Right cardiac atrium (tissue), 5 donors: Measurements from ENCODE around the gene PELI1. TPM values are rescaled to one million over a fixed set of nuclear protein-coding genes. Genes with fewer than 3 reads are reported as not detected.
A peak's percentile ranks its signal among the peaks of the same experiment; 100 is the strongest.

Experiments
- ATAC-seq, 2 donors: fragments of 200-7000 bp; cut with Tn5 transposase; one replicate each; pipeline versions ENCODE4 v1.8.0 to v1.9.1; 2020; ENCODE audit warnings: moderate library complexity in 2 of 2, mild to moderate bottlenecking in 1 of 2
- DNase-seq, 3 donors: peaks; one replicate each; pipeline ENCODE4 v3.0.0-alpha.2; 2020
- H3K27ac ChIP-seq: one replicate; pipeline ENCODE4 v1.5.1; 2013; ENCODE audit warnings: mild to moderate bottlenecking, low read length, control low read depth, moderate library complexity
- H3K27me3 ChIP-seq: one replicate; pipeline ENCODE4 v1.6.1; 2013; ENCODE audit not compliant: control insufficient read depth, insufficient read depth
- H3K4me1 ChIP-seq: one replicate; pipeline ENCODE4 v1.6.1; 2013; ENCODE audit warnings: low read length; ENCODE audit not compliant: control insufficient read depth, insufficient read depth
- H3K4me3 ChIP-seq: one replicate; pipeline ENCODE4 v1.5.1; 2013; ENCODE audit warnings: low read length, control low read depth
- H3K9me3 ChIP-seq: one replicate; pipeline ENCODE4 v1.6.1; 2013; ENCODE audit warnings: low read length; ENCODE audit not compliant: control insufficient read depth
- WGBS: extraction: QIAGEN DNeasy Blood & Tissue Kit; methylation state at CpG from one replicate; pipeline ENCODE4 v1.1.7; 2013; 5-methylcytosine and 5-hydroxymethylcytosine counted together
- intact Hi-C, 4 donors: fragments of 100-400 bp; cut with DNase I; formaldehyde crosslinking; loops; one replicate each; pipeline versions ENCODE4 v1.11.0 to v1.14.0; 2022 to 2023
- polyA plus RNA-seq: library from polyadenylated mRNA; stranded (reverse); fragments of 200-250 nt; gene quantifications from one replicate; pipeline ENCODE4 v1.2.3, GENCODE V29; 2013
- total RNA-seq, 4 donors: library from RNA; stranded (reverse); fragmentation: NEBNext Ultra II Directional; extraction: Animal tissue kit (Norgen Biotek cat#: 25700); gene quantifications; one replicate each; pipeline ENCODE4 v1.2.1, GENCODE V29; 2021
- donor health status: healthy with polysubstance abuse.
- donor health status: DM: no; HTN: yes; CAD: no.
- donor health status: DM: no; HTN: no; CAD: no.
- donor health status: DM: no; HTN: yes; CAD: no; lungs with severe emphysema.
- donor health status: DM: yes; HTN: yes; CAD: no.

PELI1 gene
- total and polyA plus RNA-seq, 5 donors = 6.9 to 17.2 (median 12.4) TPM

DNA sequence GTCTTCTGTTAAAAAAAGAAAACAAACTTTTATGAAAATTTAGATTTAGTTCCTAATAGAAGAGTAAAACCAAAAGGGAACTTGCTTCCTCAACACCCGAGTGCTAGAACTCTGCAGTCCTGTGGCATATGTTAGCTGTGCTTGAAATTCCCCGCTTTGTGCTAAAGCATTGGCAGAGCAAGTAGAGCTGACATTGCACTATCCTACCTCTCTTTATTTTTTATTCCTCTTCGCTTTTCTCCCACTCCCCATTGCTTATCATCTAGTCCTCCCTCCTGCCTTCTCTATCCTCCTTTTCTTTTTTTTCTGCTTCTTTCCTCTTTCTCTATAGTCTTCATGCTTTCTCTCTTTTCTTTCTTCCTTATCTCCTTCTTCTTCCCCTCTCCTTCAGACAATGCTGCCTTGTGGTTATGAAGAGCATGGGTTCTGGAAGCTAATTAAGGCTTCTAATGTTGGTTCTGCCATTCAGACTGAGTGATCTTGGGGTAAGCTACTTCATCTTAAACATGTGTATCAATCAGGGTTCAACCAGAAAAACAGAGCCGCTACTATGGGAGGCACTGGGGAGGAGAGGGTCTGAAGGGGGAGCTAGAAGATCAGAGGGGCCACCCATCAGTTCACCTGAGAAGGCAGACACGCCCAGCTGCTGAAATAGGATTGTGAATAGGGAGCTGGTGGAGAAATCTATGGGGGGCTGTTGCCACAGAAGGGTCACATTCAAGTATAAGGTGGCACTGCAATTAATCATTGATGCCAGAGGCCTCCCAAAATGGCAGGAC is 31.4 kb upstream of the PELI1 start:
- Histone ChIP-seq H3K4me3 (no peak overlapping the region), H3K9me3 (no peaks in the 10 kb centered on the region), H3K4me1 (peaks cover 3% of the 10 kb centered on the region), H3K27ac (no peak overlapping the region), H3K27me3 (no peaks in the 10 kb centered on the region)
- intact Hi-C loops = no loop called here
- no peak for DNase-seq
- ATAC-seq = no peak
- 94% methylated on average over 5 of the region's 5 CpGs for WGBS

DNA sequence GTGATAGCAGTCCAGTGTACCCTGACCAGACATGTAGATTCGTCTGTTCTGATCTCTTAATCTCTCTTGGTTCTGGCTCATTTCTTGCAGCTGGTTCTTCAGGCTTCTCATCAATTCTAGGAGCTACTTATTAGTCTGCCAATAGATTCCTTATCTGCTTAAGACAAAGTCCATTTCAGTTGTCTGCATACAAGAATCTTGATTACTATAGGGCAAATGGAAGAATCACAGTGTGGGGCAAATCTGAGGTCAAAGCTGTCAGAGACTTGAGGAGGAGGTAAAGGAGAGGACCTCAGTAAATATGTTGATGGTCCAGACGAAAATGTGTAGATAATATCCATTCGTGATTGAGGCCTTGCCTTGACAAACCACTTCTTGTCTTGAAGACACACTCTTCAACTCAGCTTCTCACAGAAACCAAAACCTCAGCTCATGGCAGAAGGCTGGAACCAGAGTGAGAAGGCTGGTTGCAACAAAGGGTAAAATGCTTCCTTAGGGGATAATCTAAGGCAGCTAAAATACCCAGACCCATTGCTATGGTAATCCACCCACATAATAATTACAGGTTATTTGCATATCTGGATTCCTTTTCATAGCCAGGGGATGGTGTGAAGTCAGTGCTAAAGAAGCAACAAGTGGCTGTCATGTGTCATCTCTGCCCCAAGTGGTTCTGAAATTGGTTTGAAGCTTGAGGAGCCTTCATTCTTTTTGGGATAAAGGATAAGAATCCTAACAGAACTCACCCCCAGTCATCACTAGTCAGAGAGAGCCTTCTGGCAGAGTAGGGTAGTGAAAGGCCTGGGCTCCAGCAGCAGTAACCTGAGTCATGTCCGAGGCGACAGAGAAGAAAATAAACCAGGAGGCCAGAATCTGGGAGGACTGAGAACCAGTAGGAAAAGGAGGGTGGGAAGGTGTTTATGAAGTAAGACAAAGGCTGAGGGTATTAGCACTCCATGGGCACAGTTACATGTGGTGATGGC is 29.2 kb upstream of the PELI1 start:
- no peak overlapping the region for H3K4me3 ChIP-seq
- peaks cover 3% of the 10 kb centered on the region for H3K4me1 ChIP-seq
- DNase-seq (no peak), ATAC-seq (no peak)
- WGBS = 73% methylated on average over 5 of the region's 5 CpGs
- intact Hi-C loops = no loop called here
- no peak overlapping the region for H3K27ac ChIP-seq
- H3K9me3 ChIP-seq = no peaks in the 10 kb centered on the region
- H3K27me3 ChIP-seq = no peaks in the 10 kb centered on the region

DNA sequence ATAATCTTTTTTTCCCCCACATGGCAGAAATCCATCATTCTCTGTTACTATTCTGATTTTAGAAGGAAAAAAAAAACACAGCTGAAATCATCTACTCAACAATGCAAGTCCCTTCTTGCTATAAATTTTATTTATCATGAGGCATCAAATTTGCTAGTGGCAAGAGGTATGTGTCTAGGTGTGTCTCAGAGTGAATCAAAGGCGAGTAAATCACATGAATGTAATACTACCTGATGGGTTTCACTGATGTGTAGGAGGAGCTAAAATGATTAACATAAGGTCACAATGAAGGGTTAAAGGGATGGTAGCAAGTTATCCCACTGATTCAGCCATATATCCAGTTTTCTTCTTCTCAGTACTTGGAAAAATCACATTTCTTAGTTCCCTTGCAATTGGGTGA is 24.5 kb upstream of the PELI1 start:
- DNase-seq (no peak), ATAC-seq (no peak)
- H3K27me3 ChIP-seq = no peaks in the 10 kb centered on the region
- no peaks in the 10 kb centered on the region for H3K4me1 ChIP-seq
- H3K4me3 ChIP-seq = no peak overlapping the region
- WGBS = 97% methylated on average over 1 of the region's 1 CpG
- intact Hi-C loops = no loop called here
- no peaks in the 10 kb centered on the region for H3K9me3 ChIP-seq
- no peak overlapping the region for H3K27ac ChIP-seq

DNA sequence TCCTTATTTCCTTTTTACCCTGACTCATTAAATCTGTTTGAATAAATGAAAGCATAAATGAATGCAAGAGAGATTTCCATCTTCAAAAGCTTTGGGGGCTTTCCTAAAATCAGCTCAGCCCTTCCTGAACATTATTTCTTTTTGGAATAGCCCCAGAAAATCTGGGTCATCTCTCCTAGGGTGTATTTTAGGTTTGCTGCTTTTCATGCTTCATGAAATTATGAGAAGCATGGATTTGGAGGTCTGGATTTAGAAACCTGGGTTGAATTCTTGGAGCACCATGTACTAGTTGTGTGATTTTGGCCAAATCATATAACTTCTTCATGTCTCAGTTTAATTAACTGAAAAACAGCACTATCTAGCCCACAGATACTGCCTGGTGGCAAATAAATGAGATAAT is 24.0 kb upstream of the PELI1 start:
- Histone ChIP-seq H3K9me3 (no peaks in the 10 kb centered on the region), H3K4me3 (no peak overlapping the region), H3K27ac (no peak overlapping the region), H3K4me1 (no peaks in the 10 kb centered on the region), H3K27me3 (no peaks in the 10 kb centered on the region)
- intact Hi-C loops = no loop called here
- no peak for ATAC-seq
- no peak for DNase-seq

DNA sequence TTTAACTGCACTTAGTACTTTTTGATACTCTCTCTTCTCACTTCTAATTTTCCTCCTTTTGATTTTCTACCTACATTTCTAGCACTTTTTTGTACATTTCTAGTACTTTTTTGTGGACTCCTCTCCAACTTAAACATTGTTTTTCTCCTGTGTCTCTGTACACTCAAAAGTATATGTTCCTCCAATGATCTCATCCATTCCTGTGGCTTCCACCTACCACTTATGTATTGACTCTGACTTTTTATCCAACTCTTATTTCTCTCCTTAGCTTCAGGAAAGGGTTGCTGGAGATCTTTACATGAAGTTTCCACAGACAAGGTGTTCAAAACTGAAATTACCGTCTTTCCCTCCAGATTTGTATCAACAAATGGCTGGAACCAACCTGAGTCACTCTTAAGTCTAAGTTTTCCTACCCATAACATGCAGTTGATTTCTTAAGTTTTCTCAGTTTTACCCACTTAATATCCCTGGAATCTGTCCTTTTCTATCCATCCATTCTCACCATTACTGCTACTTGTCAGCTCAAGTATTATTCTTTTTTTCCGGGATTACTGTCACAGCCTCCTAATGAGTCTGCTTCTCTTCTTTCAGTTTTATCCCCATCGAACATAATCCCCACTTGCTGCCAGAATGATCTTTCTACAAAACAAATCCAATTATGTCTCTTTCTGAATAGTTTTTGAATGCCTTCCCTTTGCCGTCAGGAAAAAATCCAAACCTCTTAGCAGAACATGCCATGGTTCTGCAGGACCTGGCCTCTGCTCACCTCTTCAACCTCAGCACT is 22.6 kb upstream of the PELI1 start:
- no peaks in the 10 kb centered on the region for H3K9me3 ChIP-seq
- WGBS = 93% methylated on average over 4 of the region's 4 CpGs
- H3K27ac ChIP-seq = no peak overlapping the region
- DNase-seq = no peak
- intact Hi-C loops = no loop called here
- no peak overlapping the region for H3K4me3 ChIP-seq
- ATAC-seq = no peak
- no peaks in the 10 kb centered on the region for H3K4me1 ChIP-seq
- no peaks in the 10 kb centered on the region for H3K27me3 ChIP-seq

GRCh38 chr2:64166212-64166611 is 22.0 kb upstream of the PELI1 start:
- DNase-seq (no peak), ATAC-seq (no peak)
- intact Hi-C loops = no loop called here
- Histone ChIP-seq H3K4me3 (no peak overlapping the region), H3K27ac (no peak overlapping the region), H3K27me3 (no peaks in the 10 kb centered on the region), H3K4me1 (no peaks in the 10 kb centered on the region), H3K9me3 (no peaks in the 10 kb centered on the region)
- WGBS = 81% methylated on average over 2 of the region's 2 CpGs

GRCh38 chr2:64165706-64166105 is 21.5 kb upstream of the PELI1 start:
- Histone ChIP-seq H3K4me1 (no peaks in the 10 kb centered on the region), H3K4me3 (no peak overlapping the region), H3K27ac (no peak overlapping the region), H3K9me3 (no peaks in the 10 kb centered on the region), H3K27me3 (no peaks in the 10 kb centered on the region)
- ATAC-seq = no peak
- 80% methylated on average over 1 of the region's 1 CpG for WGBS
- intact Hi-C loops = no loop called here
- DNase-seq = no peak

DNA sequence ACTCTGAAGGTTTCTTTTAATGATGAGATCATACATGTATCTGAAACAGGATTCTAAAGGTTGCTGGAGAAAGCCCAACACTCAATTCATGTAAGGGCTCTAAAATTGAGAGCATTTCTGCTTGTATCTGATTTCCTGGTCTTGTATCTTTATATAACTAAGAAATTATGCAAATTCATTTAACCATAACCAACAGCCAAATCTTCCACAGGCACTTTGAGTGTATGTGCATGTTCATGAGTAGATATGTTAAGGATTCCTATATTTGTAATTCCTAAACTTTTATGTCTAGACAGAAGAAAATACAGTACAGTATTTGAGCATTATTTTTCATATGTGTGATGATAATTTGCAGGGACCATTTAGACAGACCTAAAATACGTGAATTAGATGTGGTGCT is 20.4 kb upstream of the PELI1 start:
- Histone ChIP-seq H3K9me3 (no peaks in the 10 kb centered on the region), H3K27me3 (no peaks in the 10 kb centered on the region), H3K27ac (no peak overlapping the region), H3K4me1 (no peaks in the 10 kb centered on the region), H3K4me3 (no peak overlapping the region)
- DNase-seq = no peak
- 96% methylated on average over 1 of the region's 1 CpG for WGBS
- intact Hi-C loops = no loop called here
- no peak for ATAC-seq

- no peak for DNase-seq
- intact Hi-C loops = no loop called here
- Histone ChIP-seq H3K9me3 (no peaks in the 10 kb centered on the region), H3K4me1 (no peaks in the 10 kb centered on the region), H3K4me3 (no peak overlapping the region), H3K27me3 (no peaks in the 10 kb centered on the region), H3K27ac (no peak overlapping the region)
- no peak for ATAC-seq
- 83% methylated on average over 1 of the region's 1 CpG for WGBS
Observed at GRCh38 chr2:64162516-64162915, 18.3 kb upstream of the PELI1 start.

GRCh38 chr2:64157792-64158191 is 13.6 kb upstream of the PELI1 start:
- ATAC-seq (peak; percentile 50 to 67), DNase-seq (no peak)
- intact Hi-C loops = loop anchor here in 1 of 4 donors (10.0 kb wide), 1 partner anchor 137 kb away; no protein-coding TSS in a partner anchor
- no peaks in the 10 kb centered on the region for H3K9me3 ChIP-seq
- H3K27me3 ChIP-seq = no peaks in the 10 kb centered on the region
- no peak overlapping the region for H3K27ac ChIP-seq
- H3K4me1 ChIP-seq = no peaks in the 10 kb centered on the region
- H3K4me3 ChIP-seq = no peak overlapping the region

GRCh38 chr2:64153811-64154210 is 9.6 kb upstream of the PELI1 start:
- no peaks in the 10 kb centered on the region for H3K9me3 ChIP-seq

More at GRCh38 chr2:64153811-64154210, 9.6 kb upstream of the PELI1 start:
- H3K4me3 ChIP-seq = no peak overlapping the region
- no peak overlapping the region for H3K27ac ChIP-seq
- intact Hi-C loops = loop anchor here in 1 of 4 donors (10.0 kb wide), 1 partner anchor 141 kb away; no protein-coding TSS in a partner anchor
- ATAC-seq = no peak
- whole genome bisulfite sequencing = 82% methylated on average over 4 of the region's 4 CpGs
- H3K4me1 ChIP-seq = no peaks in the 10 kb centered on the region
- DNase-seq = no peak
- no peaks in the 10 kb centered on the region for H3K27me3 ChIP-seq
